Smooth muscle cell of the brain vasculature (primary cell): Measurements from ENCODE around the gene APP.

Experiments used
- DNase-seq: peaks from one replicate; pipeline ENCODE4 v3.0.0-alpha.2; 2012; ENCODE audit warnings: low read depth, low spot score

Gene APP

DNA sequence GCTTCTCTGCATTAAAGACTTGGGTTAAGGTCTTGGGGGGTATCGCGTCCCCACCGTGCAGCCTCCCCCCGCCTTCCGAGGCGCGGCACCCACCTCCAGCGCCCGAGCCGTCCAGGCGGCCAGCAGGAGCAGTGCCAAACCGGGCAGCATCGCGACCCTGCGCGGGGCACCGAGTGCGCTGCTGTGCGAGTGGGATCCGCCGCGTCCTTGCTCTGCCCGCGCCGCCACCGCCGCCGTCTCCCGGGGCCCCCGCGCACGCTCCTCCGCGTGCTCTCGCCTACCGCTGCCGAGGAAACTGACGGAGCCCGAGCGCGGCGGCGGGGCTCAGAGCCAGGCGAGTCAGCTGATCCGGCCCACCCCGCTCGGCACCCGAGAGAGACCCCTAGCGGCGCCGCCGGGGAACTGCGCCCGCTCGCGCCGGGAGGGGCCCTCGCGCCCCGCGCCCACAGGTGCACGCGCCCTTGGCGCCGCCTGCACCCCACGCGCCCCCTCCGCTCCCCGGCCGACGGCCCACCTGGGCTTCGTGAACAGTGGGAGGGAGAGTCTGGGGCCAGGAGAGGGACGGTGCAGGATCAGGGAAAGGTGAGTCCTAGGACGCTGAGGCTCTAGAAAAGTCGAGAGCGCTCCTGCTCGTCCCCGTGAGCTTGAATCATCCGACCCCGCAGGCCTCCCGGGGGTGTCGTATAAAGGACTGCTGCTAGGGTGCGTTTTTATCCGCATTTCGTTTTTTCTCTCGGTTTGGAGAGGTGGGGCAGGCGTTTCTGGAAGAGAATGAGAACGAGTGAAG lies at the start of gene APP:
Gene APP (minus strand): TSS at position 300 of the 787 bp plus-strand sequence. CDS start 150 bp downstream, at position 150.
- peak; percentile 45 for DNase-seq

DNA sequence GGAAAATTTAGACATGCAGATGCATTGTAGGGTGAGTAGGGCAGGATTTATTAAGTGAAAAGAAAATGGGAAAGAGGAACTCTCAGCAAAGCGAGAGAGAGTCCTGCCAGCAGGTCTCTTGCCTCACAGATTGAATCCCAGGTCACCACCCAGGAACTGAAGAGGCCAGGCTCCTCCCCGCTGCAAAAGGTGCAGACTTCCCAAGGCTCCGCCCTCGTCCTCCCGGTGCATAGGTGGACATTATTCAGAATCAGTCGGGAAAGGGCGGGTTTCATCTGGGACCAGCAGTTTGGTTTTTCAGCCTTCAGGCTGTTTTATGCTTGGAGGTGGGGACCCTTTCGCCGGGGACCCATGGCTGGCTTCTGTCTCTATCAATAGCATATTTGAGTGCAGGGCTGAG lies 41.6 kb upstream of the APP start:
- no peak for DNase-seq

DNA sequence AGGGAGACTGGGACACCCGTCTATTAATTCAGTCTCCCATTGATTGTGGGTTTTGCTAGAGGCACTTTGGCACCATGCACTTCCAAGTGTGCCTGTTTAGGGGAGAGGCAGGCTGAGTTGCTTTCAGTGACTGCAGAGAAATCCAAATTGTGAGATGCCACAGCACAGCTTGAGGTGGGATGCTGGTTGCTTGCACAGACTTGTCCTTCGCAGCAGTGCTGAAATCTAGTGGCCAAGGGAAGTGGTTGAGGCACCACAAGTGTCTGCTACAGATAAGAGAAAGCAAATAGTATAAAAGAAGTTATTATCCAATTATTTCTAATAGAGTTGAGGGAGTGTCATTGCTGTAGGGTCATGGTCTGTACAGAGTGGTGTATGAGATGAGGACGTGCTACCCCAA lies 40.0 kb upstream of the APP start:
- no peak for DNase-seq

DNA sequence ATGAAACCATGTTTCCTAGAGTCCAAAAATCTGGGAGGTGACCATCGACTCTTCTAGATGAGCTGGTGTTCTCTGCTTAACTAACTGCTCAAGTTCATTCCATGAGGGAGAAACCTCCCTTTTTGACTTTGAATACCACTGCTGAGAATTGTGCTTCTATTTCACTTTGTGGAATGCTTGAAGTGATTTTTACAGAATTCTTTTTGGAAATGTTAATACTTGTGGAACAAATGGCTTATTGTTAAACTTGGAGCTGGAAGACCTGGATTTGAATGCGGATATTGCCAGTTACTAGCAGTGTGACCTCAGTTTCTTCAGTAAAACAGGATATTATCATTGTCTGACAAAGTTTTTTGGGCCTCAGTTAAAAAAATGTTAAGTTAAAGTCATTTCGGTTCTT lies 36.5 kb upstream of the APP start:
- no peak for DNase-seq

DNA sequence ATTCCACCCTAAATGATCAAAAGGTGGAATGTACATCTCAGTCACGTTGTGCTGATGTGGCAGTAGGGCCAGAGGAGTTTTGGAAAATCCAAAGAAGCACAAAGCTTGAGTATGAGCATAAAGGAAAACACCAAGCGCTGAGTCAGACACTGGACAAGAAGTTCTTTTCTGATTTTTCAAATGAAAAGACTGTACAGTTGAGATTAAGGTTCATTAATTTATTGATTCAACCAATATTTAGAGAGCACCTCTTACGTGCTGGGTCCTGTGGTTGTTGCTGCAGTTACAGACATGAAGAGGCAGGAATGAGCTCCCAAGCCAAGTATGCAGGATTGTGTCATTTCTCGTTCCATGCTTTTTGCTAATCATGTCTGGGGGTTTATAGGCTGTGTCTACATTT lies 28.9 kb upstream of the APP start:
- DNase-seq: no peak

DNA sequence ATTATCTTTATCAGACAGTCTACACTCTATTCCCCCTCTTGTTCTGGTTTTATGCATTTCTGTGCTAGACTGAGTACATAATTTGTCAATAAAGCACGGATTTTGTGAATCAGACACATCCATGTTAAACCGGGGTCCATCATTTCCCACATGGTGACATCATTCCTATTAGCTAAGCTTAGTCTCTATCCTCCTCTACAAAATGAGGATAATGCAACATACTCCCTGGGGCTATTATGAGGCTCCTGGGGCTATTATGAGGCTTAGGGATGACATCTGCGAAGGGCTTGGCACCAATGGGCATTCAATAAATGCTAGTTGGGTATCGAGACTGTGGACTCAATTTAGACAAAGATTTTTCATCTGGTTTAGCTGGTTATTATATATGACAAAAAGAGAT lies 25.1 kb upstream of the APP start:
- no peak for DNase-seq

DNA sequence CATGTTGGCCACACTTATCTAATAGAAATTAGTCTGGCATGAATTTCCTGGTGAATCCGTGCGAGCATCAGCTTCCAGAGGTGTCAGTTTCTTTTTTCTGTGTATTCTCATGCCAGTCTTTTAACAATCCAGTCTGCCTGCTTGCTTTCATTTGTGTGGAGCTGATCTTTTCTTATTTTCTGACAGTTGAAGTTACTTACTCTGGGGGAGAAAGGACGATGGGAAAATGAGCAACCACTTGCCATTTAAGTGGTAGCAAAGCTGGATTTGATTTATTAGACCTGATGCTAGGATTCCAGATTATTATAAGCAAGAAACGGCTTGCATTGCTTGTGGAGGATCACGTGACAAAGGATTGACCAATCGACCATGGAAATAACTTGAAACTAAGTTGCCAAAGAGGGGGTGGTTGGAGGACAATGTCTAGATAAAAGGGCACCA lies 24.3 kb upstream of the APP start:
- DNase-seq: no peak

DNA sequence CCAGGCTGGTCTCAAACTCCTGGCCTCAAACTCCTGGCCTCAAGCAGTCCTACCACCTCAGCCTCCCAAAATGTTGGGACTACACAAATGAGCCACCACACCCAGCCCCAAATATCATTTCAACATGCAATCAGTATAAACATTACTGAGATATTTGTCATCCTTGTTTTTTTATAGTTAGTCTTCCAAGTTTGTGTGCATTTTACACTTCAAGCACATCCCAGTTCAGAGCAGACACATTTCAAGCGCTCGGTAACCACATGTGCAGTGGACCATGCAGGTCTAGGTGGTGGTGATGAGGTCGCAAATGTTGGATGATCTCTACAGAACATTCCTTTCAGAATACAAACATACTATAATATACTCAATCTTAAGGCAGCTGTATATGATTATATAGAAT lies 23.8 kb upstream of the APP start:
- DNase-seq: no peak

DNA sequence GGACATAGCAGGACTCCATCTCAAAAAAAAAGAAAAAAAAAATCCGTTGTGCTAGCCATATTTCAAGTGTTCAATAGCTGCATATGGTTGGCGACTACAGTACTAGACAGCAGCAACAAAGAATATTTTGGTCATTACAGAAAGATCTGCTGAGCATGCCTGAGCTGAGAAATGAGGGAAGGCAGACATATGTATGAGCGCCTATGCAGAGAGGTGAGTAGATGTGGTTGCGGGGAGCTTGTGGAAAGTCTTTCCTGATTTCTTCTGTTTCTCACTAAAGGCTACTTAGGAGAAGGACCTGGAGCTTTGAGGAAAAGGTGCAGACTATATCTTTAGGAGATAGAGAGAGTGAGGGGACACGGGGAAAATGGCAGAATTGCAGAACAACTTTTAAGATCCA lies 21.0 kb upstream of the APP start:
- DNase-seq: no peak

DNA sequence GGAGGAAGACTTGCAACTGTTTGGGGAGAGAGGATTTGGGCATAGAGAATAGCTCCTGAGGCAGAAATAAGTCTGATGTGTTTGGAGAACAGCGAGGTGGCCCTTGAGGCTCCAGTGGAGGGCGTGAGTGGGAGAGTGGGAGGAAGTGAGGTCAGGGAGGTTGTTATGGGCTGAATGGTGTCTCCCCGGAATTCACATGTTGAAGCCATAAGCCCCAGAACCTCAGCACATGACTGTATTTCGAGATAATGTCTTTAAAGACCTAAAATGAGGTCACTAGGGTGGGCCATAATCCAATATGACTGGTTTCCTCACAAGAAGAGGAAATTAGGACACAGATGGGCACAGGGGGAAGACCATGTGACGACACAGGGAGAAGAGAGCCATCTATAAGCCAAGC lies 17.9 kb upstream of the APP start:
- DNase-seq: no peak

DNA sequence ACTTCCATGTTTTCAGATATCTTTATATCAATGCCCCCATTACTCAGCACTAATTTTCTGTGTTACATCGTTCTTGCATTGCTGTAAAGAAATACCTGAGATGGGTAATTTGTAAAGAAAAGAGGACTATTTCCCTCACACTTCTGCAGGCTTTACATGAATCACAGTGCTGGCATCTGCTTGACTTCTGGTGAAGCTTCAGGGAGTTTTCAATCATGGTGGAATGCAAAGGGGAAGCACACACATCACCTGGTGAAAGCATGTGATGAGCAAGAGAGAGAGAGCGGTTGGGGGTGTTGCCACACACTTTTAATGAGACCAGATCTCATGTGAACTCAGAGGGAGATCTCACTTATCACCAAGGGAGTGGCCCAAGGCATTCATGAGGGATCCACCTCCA lies 14.9 kb upstream of the APP start:
- DNase-seq: no peak

DNA sequence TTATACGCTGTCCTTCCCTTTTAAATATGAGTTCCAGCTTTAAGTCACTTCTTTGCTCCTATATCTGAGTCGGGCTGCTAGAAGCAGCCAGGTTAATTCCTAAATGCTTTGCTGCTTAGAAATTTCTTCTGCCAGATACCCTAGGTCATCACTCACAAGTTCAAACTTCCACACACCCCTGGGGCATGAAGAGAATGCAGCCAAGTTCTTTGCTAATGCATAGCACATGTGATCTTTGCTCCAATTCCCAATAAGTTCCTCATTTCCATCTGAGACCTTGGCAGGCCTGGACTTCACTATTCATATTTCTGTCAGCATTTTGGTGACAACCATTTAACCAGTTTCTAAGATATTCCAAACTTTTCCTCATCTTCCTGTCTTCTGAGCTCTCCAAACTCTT lies 14.5 kb upstream of the APP start:
- DNase-seq: no peak

DNA sequence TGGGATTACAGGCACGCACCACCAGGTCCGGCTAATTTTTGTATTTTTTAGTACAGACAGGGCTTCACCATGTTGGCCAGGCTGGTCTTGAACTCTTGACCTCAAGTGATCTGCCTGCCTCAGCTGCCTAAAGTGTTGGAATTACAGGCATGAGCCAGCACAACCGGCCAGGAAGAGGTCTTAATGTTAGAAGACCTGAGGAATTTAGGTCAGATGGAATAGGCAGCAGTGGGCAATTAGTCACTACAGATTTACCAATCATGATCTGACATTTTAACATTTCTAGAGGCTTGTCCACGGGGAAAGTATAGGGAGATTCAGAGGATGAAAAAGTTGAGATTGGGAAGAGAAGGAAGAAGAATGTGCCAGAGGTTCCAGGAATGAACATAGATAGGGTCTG lies 8.9 kb upstream of the APP start:
- DNase-seq: no peak

DNA sequence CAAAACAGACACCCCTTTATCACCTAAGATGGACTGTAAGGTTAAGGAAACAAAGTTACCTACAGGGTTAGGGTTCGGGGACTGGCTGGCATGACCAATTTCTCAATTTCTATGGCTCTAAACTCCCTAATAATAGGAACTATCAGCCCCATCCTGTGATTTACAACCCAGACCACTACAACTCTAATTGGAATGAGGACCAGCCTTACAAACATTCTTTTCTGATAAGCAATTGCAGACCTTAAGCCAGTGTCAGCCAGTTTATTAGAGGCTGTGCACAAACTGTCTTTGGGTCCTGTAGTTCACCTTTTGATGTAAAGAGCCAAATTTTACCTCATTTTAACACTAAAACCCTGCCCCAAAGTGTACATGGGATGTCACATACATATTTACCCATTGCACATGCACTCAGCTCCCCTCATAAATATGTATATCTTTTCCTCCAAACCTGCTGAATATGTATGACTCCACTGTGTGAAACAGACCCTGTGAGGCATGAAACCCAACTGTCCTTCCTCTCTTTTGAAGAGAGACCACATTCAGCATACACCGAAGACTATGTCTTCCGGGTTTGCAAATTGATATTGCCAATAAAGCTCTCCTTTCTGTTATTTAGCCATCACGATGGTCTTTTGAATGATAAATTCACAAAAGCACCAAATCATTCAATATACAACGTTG lies 7.3 kb upstream of the APP start:
- DNase-seq: no peak

DNA sequence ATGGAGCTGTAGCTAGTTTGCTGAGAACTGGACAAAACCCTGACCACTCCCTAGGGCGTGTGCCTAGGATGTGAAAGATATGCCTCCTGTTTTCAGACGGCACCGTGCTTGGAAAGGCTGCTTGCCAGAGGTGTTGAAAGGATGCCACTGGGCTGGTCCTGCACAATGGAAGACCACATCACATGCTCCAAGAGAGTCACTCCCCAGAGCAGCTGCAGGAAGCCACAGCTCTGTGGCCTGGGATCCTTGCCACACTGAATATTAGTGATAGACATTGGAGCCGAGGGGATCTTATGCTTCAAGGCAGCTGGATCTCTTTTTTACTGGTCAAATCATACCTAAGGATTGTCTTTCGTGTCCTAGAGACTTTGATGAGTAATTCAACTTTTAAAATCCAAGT lies 6.6 kb upstream of the APP start:
- no peak for DNase-seq

DNA sequence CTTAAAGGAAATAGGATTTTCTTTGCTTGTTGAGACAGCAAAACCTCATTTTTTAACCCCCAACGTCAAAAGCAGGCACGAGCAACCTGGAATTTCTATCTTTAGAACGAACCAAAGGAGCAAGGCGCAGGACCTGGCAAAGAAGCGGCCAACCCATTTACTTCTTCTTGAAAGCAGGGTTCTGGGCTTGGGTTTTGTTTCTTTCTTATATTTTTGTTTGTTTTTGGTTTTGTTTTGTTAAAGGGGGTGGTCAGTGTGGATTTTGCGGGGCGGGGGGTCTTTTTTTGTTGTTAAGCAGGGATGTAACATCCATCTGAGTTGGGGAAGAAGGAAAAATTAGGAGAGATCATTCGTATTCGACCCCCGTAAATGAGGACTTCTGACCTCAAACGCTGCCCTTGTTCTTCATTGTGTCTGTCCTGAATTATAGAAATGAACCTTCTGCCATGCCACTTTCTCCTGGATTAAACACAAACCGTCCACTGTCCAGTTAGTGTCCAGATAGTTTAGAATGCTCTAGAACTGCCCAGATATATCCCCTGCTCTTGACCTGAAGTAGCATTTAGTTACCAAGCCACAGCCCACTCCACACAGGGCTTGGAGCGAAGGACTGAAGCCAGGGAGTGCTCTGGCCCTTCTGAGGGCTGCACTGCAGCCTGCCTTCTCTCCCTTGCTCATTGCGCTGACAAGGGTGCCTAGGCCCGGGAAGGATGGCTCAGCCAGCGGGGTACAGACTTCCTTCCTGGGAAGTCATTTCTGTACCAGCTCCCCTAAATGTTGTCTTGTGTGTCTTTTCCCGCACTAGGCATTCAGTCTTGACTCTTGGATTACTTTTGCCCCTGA lies 909 bp upstream of the APP start:
- DNase-seq: no peak

DNA sequence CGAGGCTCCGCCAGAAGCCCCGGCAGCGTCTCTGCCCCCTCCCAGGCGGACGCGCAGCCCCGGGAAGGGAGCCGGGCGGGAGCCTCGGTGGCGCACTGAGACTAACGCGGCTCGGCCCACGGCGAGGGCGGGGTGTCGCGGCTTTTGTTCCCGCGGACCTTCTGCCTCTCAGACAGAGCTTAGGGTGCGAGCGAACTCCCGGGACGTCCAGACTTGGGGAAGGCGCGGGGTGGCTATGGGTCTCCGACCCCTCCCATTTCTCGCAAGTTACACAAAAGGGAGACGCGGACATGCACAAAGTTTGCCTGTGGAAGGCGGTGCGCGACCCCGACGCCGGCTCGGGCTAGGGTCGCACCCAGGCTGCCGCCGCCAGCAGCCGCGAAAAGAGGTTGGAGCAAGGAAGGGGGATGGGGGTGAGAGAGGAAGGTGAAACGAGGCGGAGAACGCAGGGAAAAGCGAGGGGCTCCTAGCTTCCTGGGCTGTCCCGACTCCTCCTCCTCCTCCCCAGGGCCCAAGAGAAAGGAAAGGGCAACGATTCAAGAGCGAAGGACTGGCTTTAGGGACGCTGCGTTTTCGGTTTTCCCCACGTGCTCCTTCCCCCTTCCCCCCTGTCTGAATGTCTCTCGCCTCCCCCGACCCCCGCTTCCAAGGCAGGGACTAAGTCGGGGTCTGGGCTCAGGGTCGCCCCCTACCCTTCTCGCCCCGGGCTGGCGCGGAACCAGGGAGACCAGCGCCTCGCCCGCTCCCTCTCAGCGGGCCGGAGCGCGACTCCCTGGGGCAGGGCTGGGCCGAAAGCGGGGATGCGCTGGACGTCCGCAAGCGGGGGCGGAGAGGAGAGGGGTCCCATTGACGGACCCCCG lies 729 bp downstream of the APP start:
- DNase-seq: no peak

DNA sequence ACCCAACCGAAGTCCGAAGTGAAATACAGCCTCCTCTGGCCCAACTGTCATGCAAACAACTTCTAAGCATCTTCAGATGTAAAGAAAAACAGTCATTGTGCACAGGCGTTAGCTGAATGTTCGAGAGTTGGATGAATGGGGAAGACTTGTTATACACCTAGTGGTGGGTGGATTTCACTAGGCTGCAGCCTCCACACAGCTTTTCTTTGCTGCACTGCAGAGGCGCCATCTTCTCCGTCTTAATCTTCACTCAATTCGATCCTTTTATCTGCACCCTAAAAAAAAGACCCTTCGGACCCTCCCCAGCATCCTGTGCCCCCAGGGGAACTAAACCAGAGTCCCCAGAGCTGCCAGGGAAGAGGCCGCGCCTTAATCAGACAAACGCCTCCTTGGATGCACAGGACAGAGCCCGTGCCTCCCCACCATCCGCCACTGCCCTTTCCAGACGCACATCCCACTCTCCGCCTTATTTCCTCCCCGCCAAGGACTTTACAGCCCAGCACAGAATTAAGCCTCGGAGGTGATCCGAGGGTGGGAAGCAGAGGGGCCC lies 1.4 kb downstream of the APP start:
- DNase-seq: peak; percentile 45

DNA sequence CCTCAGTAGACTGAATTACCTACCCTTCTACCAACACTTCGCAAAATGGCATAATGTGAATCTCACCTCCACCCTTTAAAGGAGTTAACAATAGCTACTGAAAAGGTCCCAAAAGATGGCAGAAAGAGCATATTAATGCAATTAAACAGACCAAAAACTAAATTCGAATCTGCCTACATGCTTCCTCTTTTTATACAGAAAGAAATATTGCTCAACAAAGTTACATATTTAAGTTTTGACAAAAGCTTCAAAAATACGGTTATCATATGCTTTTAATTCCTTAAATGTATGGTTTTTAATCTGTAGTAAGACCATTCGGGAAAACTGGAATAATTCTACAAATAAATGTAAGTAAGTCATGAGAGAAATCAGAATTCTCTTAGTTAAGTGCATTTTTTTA lies 2.2 kb downstream of the APP start:
- DNase-seq: no peak

DNA sequence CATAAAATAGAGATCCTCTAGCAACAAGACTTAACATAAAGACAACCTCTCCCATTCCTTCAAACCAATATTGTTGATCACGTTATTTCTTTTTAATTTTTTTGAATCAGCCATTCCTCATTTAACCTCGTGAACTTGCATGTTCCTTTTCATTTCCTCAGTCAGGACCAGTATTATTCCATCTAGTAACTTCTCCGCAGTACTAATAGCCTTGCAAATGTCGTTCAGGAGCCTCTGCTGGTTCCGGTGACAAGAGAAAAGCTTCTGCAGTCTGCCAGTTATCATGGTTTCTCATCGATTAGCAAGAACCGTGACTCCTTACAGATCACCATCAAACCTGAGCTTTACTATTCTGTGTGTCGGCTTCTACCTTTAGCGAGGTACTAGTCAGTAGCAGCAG lies 3.0 kb downstream of the APP start:
- DNase-seq: no peak

DNA sequence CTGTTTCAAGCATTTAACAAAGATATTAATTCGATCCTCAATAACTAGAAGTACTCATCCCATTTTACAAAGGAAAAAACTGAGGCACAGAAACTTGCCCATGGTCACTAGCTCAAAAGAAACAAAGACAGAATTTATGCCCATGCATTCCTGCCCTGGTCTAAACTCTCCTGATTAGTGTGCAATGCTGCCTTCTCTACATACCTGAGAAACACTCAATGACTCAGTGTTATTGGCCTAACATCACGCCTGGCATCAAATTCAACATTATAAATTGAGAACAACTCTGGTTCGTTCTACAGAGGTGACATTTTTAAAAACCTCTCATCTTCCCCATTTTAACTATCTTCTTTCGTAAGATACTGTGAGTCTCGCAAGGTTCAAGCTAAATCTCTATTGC lies 5.2 kb downstream of the APP start:
- DNase-seq: no peak
